Measurements from ENCODE around the gene TRPV2. TPM values are rescaled to one million over a fixed set of nuclear protein-coding genes. Genes with fewer than 3 reads are reported as not detected.

TRPV2 gene
- total RNA-seq, 1 donor from 2014 or later = 0.26 TPM

- FAIRE-seq (no peak), DNase-seq (ENCODE audit: low read depth) (no peak)
- peak overlapping the region; percentile 38 for H3K4me3 ChIP-seq (ENCODE audit: low read depth, low read length)
- TF ChIP-seq CTCF (IDR thresholded peaks at IDR 0.05; ENCODE audit: insufficient read depth, low read length, severe bottlenecking) = no peak
- H3K36me3 ChIP-seq (ENCODE audit: control insufficient read depth, insufficient read depth, low read length) = no peaks in the 10 kb centered on the region
- no peaks in the 10 kb centered on the region for H3K27me3 ChIP-seq (ENCODE audit: control insufficient read depth, insufficient read depth, low read length)
Measured at GRCh38 chr17:16406742-16407674, 8.4 kb upstream of the TRPV2 start.

- no peak overlapping the region for H3K4me3 ChIP-seq (ENCODE audit: low read depth, low read length)
- H3K27me3 ChIP-seq (ENCODE audit: control insufficient read depth, insufficient read depth, low read length) = no peaks in the 10 kb centered on the region
- no peaks in the 10 kb centered on the region for H3K36me3 ChIP-seq (ENCODE audit: control insufficient read depth, insufficient read depth, low read length)
- DNase-seq (ENCODE audit: low read depth) (peak; percentile 40), FAIRE-seq (no peak)
- TF ChIP-seq CTCF (IDR thresholded peaks at IDR 0.05; ENCODE audit: insufficient read depth, low read length, severe bottlenecking) = no peak
Measured at GRCh38 chr17:16407911-16408588, 7.3 kb upstream of the TRPV2 start.

- H3K36me3 ChIP-seq (ENCODE audit: control insufficient read depth, insufficient read depth, low read length) = no peaks in the 10 kb centered on the region
- H3K27me3 ChIP-seq (ENCODE audit: control insufficient read depth, insufficient read depth, low read length) = no peaks in the 10 kb centered on the region
- FAIRE-seq (no peak), DNase-seq (ENCODE audit: low read depth) (no peak)
- no peak for TF ChIP-seq CTCF (IDR thresholded peaks at IDR 0.05; ENCODE audit: insufficient read depth, low read length, severe bottlenecking)
- H3K4me3 ChIP-seq (ENCODE audit: low read depth, low read length) = no peak overlapping the region
Measured at GRCh38 chr17:16417399-16417798, 2.0 kb downstream of the TRPV2 start.

GRCh38 chr17:16417896-16418684, 2.7 kb downstream of the TRPV2 start:
- TF ChIP-seq CTCF (IDR thresholded peaks at IDR 0.05; ENCODE audit: insufficient read depth, low read length, severe bottlenecking) = no peak
- FAIRE-seq = no peak
- H3K36me3 ChIP-seq (ENCODE audit: control insufficient read depth, insufficient read depth, low read length) = no peaks in the 10 kb centered on the region
- DNase-seq (ENCODE audit: low read depth) = no peak
- H3K27me3 ChIP-seq (ENCODE audit: control insufficient read depth, insufficient read depth, low read length) = no peaks in the 10 kb centered on the region
- no peak overlapping the region for H3K4me3 ChIP-seq (ENCODE audit: low read depth, low read length)

GRCh38 chr17:16418685-16419068, 3.3 kb downstream of the TRPV2 start:
- TF ChIP-seq CTCF (IDR thresholded peaks at IDR 0.05; ENCODE audit: insufficient read depth, low read length, severe bottlenecking) = no peak
- DNase-seq (ENCODE audit: low read depth) = no peak
- H3K27me3 ChIP-seq (ENCODE audit: control insufficient read depth, insufficient read depth, low read length) = no peaks in the 10 kb centered on the region
- no peak overlapping the region for H3K4me3 ChIP-seq (ENCODE audit: low read depth, low read length)
- no peaks in the 10 kb centered on the region for H3K36me3 ChIP-seq (ENCODE audit: control insufficient read depth, insufficient read depth, low read length)
- FAIRE-seq = no peak
